ENCODE measurements around the gene PLA2G5.
"Not testable (repeated sequence)": the region's sequence is repeated elsewhere in the genome, so short reads cannot be mapped to it uniquely, and the experiment has no call there.

The PLA2G5 gene

GRCh38 chr1:20060791-20061190 is 9.2 kb upstream of the PLA2G5 start:
- in situ Hi-C loops (cut with HindIII; ENCODE audit: low pct_ligation_motif_present, low pct_unique_long_range_greater_than_20kb, low sequenced_read_pairs); DNase-seq: not testable (repeated sequence)

- in situ Hi-C loops (cut with HindIII; ENCODE audit: low pct_ligation_motif_present, low pct_unique_long_range_greater_than_20kb, low sequenced_read_pairs) = no loop called here
- no peak for DNase-seq
Measured at GRCh38 chr1:20061866-20062265, 8.1 kb upstream of the PLA2G5 start.

GRCh38 chr1:20063861-20064292 is 6.1 kb upstream of the PLA2G5 start:
- in situ Hi-C loops (cut with HindIII; ENCODE audit: low pct_ligation_motif_present, low pct_unique_long_range_greater_than_20kb, low sequenced_read_pairs) = no loop called here
- DNase-seq = no peak

GRCh38 chr1:20068722-20069121 is 1.3 kb upstream of the PLA2G5 start:
- in situ Hi-C loops (cut with HindIII; ENCODE audit: low pct_ligation_motif_present, low pct_unique_long_range_greater_than_20kb, low sequenced_read_pairs) = no loop called here

GRCh38 chr1:20070357-20070756 is 363 bp downstream of the PLA2G5 start:
- no peak for DNase-seq
- in situ Hi-C loops (cut with HindIII; ENCODE audit: low pct_ligation_motif_present, low pct_unique_long_range_greater_than_20kb, low sequenced_read_pairs) = no loop called here

More at GRCh38 chr1:20068722-20069121, 1.3 kb upstream of the PLA2G5 start:
- no peak for DNase-seq

GRCh38 chr1:20071416-20071815 is 1.4 kb downstream of the PLA2G5 start:
- in situ Hi-C loops (cut with HindIII; ENCODE audit: low pct_ligation_motif_present, low pct_unique_long_range_greater_than_20kb, low sequenced_read_pairs) = no loop called here
- no peak for DNase-seq

GRCh38 chr1:20072771-20073170 is 2.8 kb downstream of the PLA2G5 start:
- in situ Hi-C loops (cut with HindIII; ENCODE audit: low pct_ligation_motif_present, low pct_unique_long_range_greater_than_20kb, low sequenced_read_pairs) = no loop called here
- no peak for DNase-seq

- DNase-seq = no peak
- in situ Hi-C loops (cut with HindIII; ENCODE audit: low pct_ligation_motif_present, low pct_unique_long_range_greater_than_20kb, low sequenced_read_pairs) = no loop called here
Measured at GRCh38 chr1:20073256-20073655, 3.3 kb downstream of the PLA2G5 start.

- DNase-seq = no peak
- in situ Hi-C loops (cut with HindIII; ENCODE audit: low pct_ligation_motif_present, low pct_unique_long_range_greater_than_20kb, low sequenced_read_pairs) = no loop called here
Measured at GRCh38 chr1:20074055-20074724, 4.2 kb downstream of the PLA2G5 start.

- in situ Hi-C loops (cut with HindIII; ENCODE audit: low pct_ligation_motif_present, low pct_unique_long_range_greater_than_20kb, low sequenced_read_pairs) = no loop called here
- DNase-seq = no peak
Measured at GRCh38 chr1:20074725-20075171, 4.8 kb downstream of the PLA2G5 start.

GRCh38 chr1:20075345-20075744 is 5.4 kb downstream of the PLA2G5 start:
- in situ Hi-C loops (cut with HindIII; ENCODE audit: low pct_ligation_motif_present, low pct_unique_long_range_greater_than_20kb, low sequenced_read_pairs) = no loop called here
- no peak for DNase-seq

- in situ Hi-C loops (cut with HindIII; ENCODE audit: low pct_ligation_motif_present, low pct_unique_long_range_greater_than_20kb, low sequenced_read_pairs) = no loop called here
Measured at GRCh38 chr1:20076223-20076622, 6.2 kb downstream of the PLA2G5 start.

GRCh38 chr1:20076710-20077461 is 6.9 kb downstream of the PLA2G5 start:
- DNase-seq = no peak
- in situ Hi-C loops (cut with HindIII; ENCODE audit: low pct_ligation_motif_present, low pct_unique_long_range_greater_than_20kb, low sequenced_read_pairs) = no loop called here

More at GRCh38 chr1:20076223-20076622, 6.2 kb downstream of the PLA2G5 start:
- DNase-seq = no peak

- in situ Hi-C loops (cut with HindIII; ENCODE audit: low pct_ligation_motif_present, low pct_unique_long_range_greater_than_20kb, low sequenced_read_pairs) = no loop called here
- no peak for DNase-seq
Measured at GRCh38 chr1:20078171-20078651, 8.2 kb downstream of the PLA2G5 start.

GRCh38 chr1:20078711-20079110 is 8.7 kb downstream of the PLA2G5 start:
- in situ Hi-C loops (cut with HindIII; ENCODE audit: low pct_ligation_motif_present, low pct_unique_long_range_greater_than_20kb, low sequenced_read_pairs) = no loop called here
- no peak for DNase-seq

- DNase-seq = no peak
- in situ Hi-C loops (cut with HindIII; ENCODE audit: low pct_ligation_motif_present, low pct_unique_long_range_greater_than_20kb, low sequenced_read_pairs) = no loop called here
Measured at GRCh38 chr1:20079661-20080305, 9.8 kb downstream of the PLA2G5 start.

- DNase-seq = no peak
- in situ Hi-C loops (cut with HindIII; ENCODE audit: low pct_ligation_motif_present, low pct_unique_long_range_greater_than_20kb, low sequenced_read_pairs) = no loop called here
Measured at GRCh38 chr1:20080441-20081352, 10.7 kb downstream of the PLA2G5 start.

- DNase-seq = no peak
- in situ Hi-C loops (cut with HindIII; ENCODE audit: low pct_ligation_motif_present, low pct_unique_long_range_greater_than_20kb, low sequenced_read_pairs) = no loop called here
Measured at GRCh38 chr1:20081353-20081810, 11.4 kb downstream of the PLA2G5 start.

All from ACHN (cell line).